Spleen (tissue), 7 donors: ENCODE results near the gene PPP1R12B.
A peak's percentile ranks its signal among the peaks of the same experiment; 100 is the strongest.
"Not testable (repeated sequence)": the region's sequence is repeated elsewhere in the genome, so short reads cannot be mapped to it uniquely, and the experiment has no call there.

Experiments used
- CTCF ChIP-seq, 11 experiments: fragments of 200-600 bp in 7 of 11; fragments of 450-650 bp in 4 of 11; sonication (generic) in 4 of 11; IDR thresholded peaks in 8 of 11; conservative IDR thresholded peaks in 3 of 11; 1 replicate in 7 of 11; 2 replicates in 4 of 11; pipeline versions ENCODE4 v1.4.0 to v1.8.0; 2016 to 2021; ENCODE audit warnings: antibody characterized with exemption in 11 of 11, inconsistent platforms in 4 of 11, mild to moderate bottlenecking in 1 of 11
- POLR2A ChIP-seq, 3 donors: fragments of 450-650 bp; IDR thresholded peaks; one replicate each; pipeline ENCODE4 v1.5.1; 2017; ENCODE audit warnings: antibody characterized with exemption in 3 of 3, mild to moderate bottlenecking in 1 of 3
- POLR2AphosphoS5 ChIP-seq, 3 donors: sonication (generic); formaldehyde crosslinking; IDR thresholded peaks; one replicate each; pipeline ENCODE4 v1.5.1; 2017; ENCODE audit warnings: antibody characterized with exemption in 3 of 3
- donor health status: DM: no; HTN: no; CAD: no; lungs with moderate emphysema.
- donor health status: DM: no; HTN: no; CAD: no.
- donor health status: DM: no; HTN: no; CAD: no.

- TF ChIP-seq CTCF (IDR thresholded peaks at IDR 0.05 in 8 of 11, conservative IDR thresholded peaks at IDR 0.05 in 3 of 11); POLR2AphosphoS5 (IDR thresholded peaks at IDR 0.05): not testable (repeated sequence)
- TF ChIP-seq POLR2A (IDR thresholded peaks at IDR 0.05): peak in 1 of 3 donors; percentile 10
Observed at GRCh38 chr1:202542415-202542814, 193.9 kb downstream of the PPP1R12B start.
